ENCODE data around the gene ABL1. TPM values are rescaled to one million over a fixed set of nuclear protein-coding genes. Genes with fewer than 3 reads are reported as not detected.

The ABL1 gene
- polyA plus RNA-seq, 3 donors = 4.5 to 14.5 (median 8.0) TPM

- peaks cover 4% of the 10 kb centered on the region for H3K4me1 Mint-ChIP-seq
- H3K4me1 ChIP-seq (ENCODE audit: control insufficient read depth in 1 of 2, insufficient read depth in 2 of 2, low read length in 2 of 2) = no peaks in the 10 kb centered on the region
- H3K27me3 ChIP-seq (ENCODE audit: control insufficient read depth in 2 of 2, insufficient read depth in 2 of 2, low read length in 2 of 2) = no peaks in the 10 kb centered on the region
- no peaks in the 10 kb centered on the region for H3K9me3 Mint-ChIP-seq
- DNase-seq = no peak
- no peak overlapping the region for H3K9ac ChIP-seq (ENCODE audit: insufficient read depth, low read length, poor library complexity, severe bottlenecking)
- peaks cover 2% of the 10 kb centered on the region for H3K79me2 ChIP-seq (ENCODE audit: insufficient read depth, low read length)
- H3K27ac Mint-ChIP-seq = no peak overlapping the region
- TF ChIP-seq CTCF (IDR thresholded peaks at IDR 0.05) = no peak
- H3K36me3 ChIP-seq (replicated peaks in 1 of 2; ENCODE audit: control insufficient read depth in 1 of 2, insufficient read depth in 2 of 2, low read length in 2 of 2) = peaks cover 24 to 79% of the 10 kb centered on the region in 2 donors
- H4K20me1 ChIP-seq (ENCODE audit: insufficient read depth, low read length) = peaks cover 5% of the 10 kb centered on the region
- H3K9me3 ChIP-seq (replicated peaks in 1 of 2; ENCODE audit: control insufficient read depth in 1 of 2, insufficient read depth in 1 of 2, low read length in 2 of 2) = no peaks in the 10 kb centered on the region
- no peak overlapping the region for H2AFZ ChIP-seq (ENCODE audit: insufficient read depth, low read depth, low read length, poor library complexity, severe bottlenecking)
- no peak overlapping the region for H3K27ac ChIP-seq (ENCODE audit: low read depth in 1 of 2, low read length in 2 of 2)
- H3K27me3 Mint-ChIP-seq (ENCODE audit: low read depth in 3 of 3) = no peaks in the 10 kb centered on the region
- H3K4me3 Mint-ChIP-seq = no peak overlapping the region
- H3K36me3 Mint-ChIP-seq = peaks cover 52 to 63% of the 10 kb centered on the region in 2 donors
- H3K4me3 ChIP-seq (replicated peaks in 1 of 3; ENCODE audit: low read depth in 2 of 3, low read length in 3 of 3) = no peak overlapping the region
- intact Hi-C loops (cut with micrococcal nuclease) = loop anchor here (2.0 to 10.0 kb wide), 5 partner anchors 82 to 160 kb away; no protein-coding TSS in a partner anchor
- H3K4me2 ChIP-seq (replicated peaks; ENCODE audit: extremely low read depth, low read length, poor library complexity, severe bottlenecking) = no peak overlapping the region
- WGBS (ENCODE audit: insufficient coverage) = 97% methylated on average over 23 of the region's 23 CpGs
Measured at GRCh38 chr9:130862747-130863146, 27.7 kb downstream of the ABL1 start.

- Mint-ChIP-seq H3K36me3 (peaks cover 47 to 57% of the 10 kb centered on the region in 2 donors), H3K4me3 (no peak overlapping the region), H3K27ac (peak overlapping the region in 1 of 7 donors; percentile 25), H3K4me1 (peaks cover 4% of the 10 kb centered on the region), H3K9me3 (no peaks in the 10 kb centered on the region), H3K27me3 (ENCODE audit: low read depth in 3 of 3) (no peaks in the 10 kb centered on the region)
- Histone ChIP-seq H3K27ac (ENCODE audit: low read depth in 1 of 2, low read length in 2 of 2) (no peak overlapping the region), H3K27me3 (ENCODE audit: control insufficient read depth in 2 of 2, insufficient read depth in 2 of 2, low read length in 2 of 2) (no peaks in the 10 kb centered on the region), H3K9ac (ENCODE audit: insufficient read depth, low read length, poor library complexity, severe bottlenecking) (no peak overlapping the region), H2AFZ (ENCODE audit: insufficient read depth, low read depth, low read length, poor library complexity, severe bottlenecking) (no peak overlapping the region), H4K20me1 (ENCODE audit: insufficient read depth, low read length) (peaks cover 5% of the 10 kb centered on the region), H3K9me3 (replicated peaks in 1 of 2; ENCODE audit: control insufficient read depth in 1 of 2, insufficient read depth in 1 of 2, low read length in 2 of 2) (no peaks in the 10 kb centered on the region), H3K4me2 (replicated peaks; ENCODE audit: extremely low read depth, low read length, poor library complexity, severe bottlenecking) (no peak overlapping the region), H3K4me1 (ENCODE audit: control insufficient read depth in 1 of 2, insufficient read depth in 2 of 2, low read length in 2 of 2) (no peaks in the 10 kb centered on the region), H3K79me2 (ENCODE audit: insufficient read depth, low read length) (peaks cover 2% of the 10 kb centered on the region), H3K36me3 (replicated peaks in 1 of 2; ENCODE audit: control insufficient read depth in 1 of 2, insufficient read depth in 2 of 2, low read length in 2 of 2) (peaks cover 20 to 68% of the 10 kb centered on the region in 2 donors), H3K4me3 (replicated peaks in 1 of 3; ENCODE audit: low read depth in 2 of 3, low read length in 3 of 3) (no peak overlapping the region)
- 83% methylated on average over 4 of the region's 6 CpGs for WGBS (ENCODE audit: insufficient coverage)
- DNase-seq = no peak
- intact Hi-C loops (cut with micrococcal nuclease) = loop anchor here (5.0 to 10.0 kb wide), 4 partner anchors 80 to 162 kb away; no protein-coding TSS in a partner anchor
- no peak for TF ChIP-seq CTCF (IDR thresholded peaks at IDR 0.05)
Measured at GRCh38 chr9:130864541-130864940, 29.5 kb downstream of the ABL1 start.
